CD14-positive monocyte (primary cell): ENCODE measurements around the gene MROH8. TPM values are rescaled to one million over a fixed set of nuclear protein-coding genes. Genes with fewer than 3 reads are reported as not detected.

Experiments
- DNase-seq, 3 donors: peaks; one replicate each; pipeline ENCODE4 v3.0.0-alpha.2; 2011 to 2022
- H2AFZ ChIP-seq: 2 replicates; pipeline ENCODE4 v1.6.0; 2012; ENCODE audit warnings: mild to moderate bottlenecking, low read depth, low read length, inconsistent platforms; ENCODE audit not compliant: insufficient read depth, poor library complexity, severe bottlenecking
- H3K27ac ChIP-seq, 2 donors: 1 replicate in 1 of 2; 2 replicates in 1 of 2; pipeline ENCODE4 v1.5.1; 2012 to 2013; ENCODE audit warnings: low read length in 2 of 2, control low read depth in 1 of 2, inconsistent platforms in 1 of 2, low read depth in 1 of 2, mild to moderate bottlenecking in 1 of 2
- H3K27me3 ChIP-seq, 2 donors: one replicate each; pipeline versions ENCODE4 v1.6.0 to v1.6.1; 2011 to 2013; ENCODE audit warnings: low read length in 2 of 2; ENCODE audit not compliant: control insufficient read depth in 2 of 2, insufficient read depth in 2 of 2
- H3K36me3 ChIP-seq, 2 donors: replicated peaks in 1 of 2; 1 replicate in 1 of 2; 2 replicates in 1 of 2; pipeline versions ENCODE4 v1.5.1 to v1.6.1; 2012 to 2013; ENCODE audit warnings: low read length in 2 of 2, control low read depth in 1 of 2, inconsistent platforms in 1 of 2, mild to moderate bottlenecking in 1 of 2; ENCODE audit not compliant: insufficient read depth in 2 of 2, control insufficient read depth in 1 of 2
- H3K4me1 ChIP-seq, 2 donors: 1 replicate in 1 of 2; 2 replicates in 1 of 2; pipeline versions ENCODE4 v1.5.1 to v1.6.1; 2012 to 2013; ENCODE audit warnings: low read length in 2 of 2, control low read depth in 1 of 2, inconsistent platforms in 1 of 2, mild to moderate bottlenecking in 1 of 2, moderate library complexity in 1 of 2; ENCODE audit not compliant: insufficient read depth in 2 of 2, control insufficient read depth in 1 of 2
- H3K4me2 ChIP-seq: replicated peaks from 2 replicates; pipeline ENCODE3; 2012; ENCODE audit warnings: low read length, moderate library complexity, mild to moderate bottlenecking; ENCODE audit not compliant: poor library complexity, severe bottlenecking; ENCODE audit errors: extremely low read depth
- H3K4me3 ChIP-seq, 3 experiments: fragments of 200-600 bp in 1 of 3; sonication (generic) in 1 of 3; replicated peaks in 1 of 3; 1 replicate in 2 of 3; 2 replicates in 1 of 3; pipeline ENCODE4 v1.5.1; 2011 to 2013; ENCODE audit warnings: low read length in 3 of 3, mild to moderate bottlenecking in 3 of 3, control low read depth in 2 of 3, low read depth in 2 of 3, inconsistent platforms in 1 of 3, moderate library complexity in 1 of 3
- H3K79me2 ChIP-seq: 2 replicates; pipeline ENCODE4 v1.6.0; 2012; ENCODE audit warnings: mild to moderate bottlenecking, control low read depth, inconsistent platforms, low read length, moderate library complexity; ENCODE audit not compliant: insufficient read depth
- H3K9ac ChIP-seq: 2 replicates; pipeline ENCODE4 v1.6.0; 2017; ENCODE audit warnings: low read length, mild to moderate bottlenecking; ENCODE audit not compliant: insufficient read depth, poor library complexity, severe bottlenecking
- H3K9me3 ChIP-seq, 2 donors: replicated peaks in 1 of 2; 1 replicate in 1 of 2; 2 replicates in 1 of 2; pipeline versions ENCODE4 v1.5.1 to v1.6.1; 2012 to 2013; ENCODE audit warnings: low read length in 2 of 2, control low read depth in 1 of 2; ENCODE audit not compliant: control insufficient read depth in 1 of 2, insufficient read depth in 1 of 2
- H4K20me1 ChIP-seq: 2 replicates; pipeline ENCODE4 v1.6.0; 2012; ENCODE audit warnings: mild to moderate bottlenecking, low read length, control low read depth, moderate library complexity; ENCODE audit not compliant: insufficient read depth
- H3K27ac Mint-ChIP-seq, 7 donors: one replicate each; pipeline ENCODE4 v1.8.0; 2020; ENCODE audit warnings: mild to moderate bottlenecking in 7 of 7, mixed read lengths in 7 of 7, moderate library complexity in 6 of 7, inconsistent platforms in 2 of 7
- H3K27me3 Mint-ChIP-seq, 3 donors: one replicate each; pipeline ENCODE4 v1.8.0; 2021 to 2022; ENCODE audit warnings: low read depth in 3 of 3, mild to moderate bottlenecking in 3 of 3, mixed read lengths in 3 of 3, moderate library complexity in 3 of 3, inconsistent platforms in 1 of 3
- H3K36me3 Mint-ChIP-seq, 2 donors: one replicate each; pipeline ENCODE4 v1.8.0; 2020; ENCODE audit warnings: mixed read lengths in 2 of 2, inconsistent platforms in 1 of 2, mild to moderate bottlenecking in 1 of 2
- H3K4me1 Mint-ChIP-seq: one replicate; pipeline ENCODE4 v1.8.0; 2020; ENCODE audit warnings: mild to moderate bottlenecking, mixed read lengths
- H3K4me3 Mint-ChIP-seq, 2 donors: one replicate each; pipeline ENCODE4 v1.8.0; 2020; ENCODE audit warnings: mild to moderate bottlenecking in 2 of 2, mixed read lengths in 2 of 2, moderate library complexity in 1 of 2
- H3K9me3 Mint-ChIP-seq, 7 donors: one replicate each; pipeline ENCODE4 v1.8.0; 2020 to 2022; ENCODE audit warnings: mixed read lengths in 7 of 7, mild to moderate bottlenecking in 6 of 7, moderate library complexity in 6 of 7, inconsistent platforms in 2 of 7
- WGBS: methylation state at CpG from one replicate; pipeline ENCODE4 v1.1.5; 2013; ENCODE audit warnings: missing lambda C conversion rate; ENCODE audit not compliant: insufficient coverage; 5-methylcytosine and 5-hydroxymethylcytosine counted together
- intact Hi-C, 2 donors: fragments of 100-400 bp; cut with micrococcal nuclease; formaldehyde crosslinking; loops; one replicate each; pipeline versions ENCODE4 v1.15.0 to v1.15.1; 2023
- polyA plus RNA-seq, 3 donors: library from polyadenylated mRNA; depleted of rRNA in 1 of 3; unstranded in 2 of 3; stranded (reverse) in 1 of 3; fragments of 300-500 nt in 2 of 3; fragments of >200 nt in 1 of 3; fragmentation: Illumina TruSeq in 2 of 3; gene quantifications; 1 replicate in 2 of 3; 2 replicates in 1 of 3; pipeline ENCODE4 v1.2.3, GENCODE V29; 2012 to 2021
- TF ChIP-seq, protein P1 (sequence below): fragments of 200-600 bp; IDR thresholded peaks from one replicate; pipeline ENCODE4 v1.8.0; 2022; ENCODE audit warnings: antibody characterized with exemption, mild to moderate bottlenecking

MROH8 gene
- polyA plus RNA-seq, 3 donors: 0.08 to 1.0 (median 0.52) TPM

DNA sequence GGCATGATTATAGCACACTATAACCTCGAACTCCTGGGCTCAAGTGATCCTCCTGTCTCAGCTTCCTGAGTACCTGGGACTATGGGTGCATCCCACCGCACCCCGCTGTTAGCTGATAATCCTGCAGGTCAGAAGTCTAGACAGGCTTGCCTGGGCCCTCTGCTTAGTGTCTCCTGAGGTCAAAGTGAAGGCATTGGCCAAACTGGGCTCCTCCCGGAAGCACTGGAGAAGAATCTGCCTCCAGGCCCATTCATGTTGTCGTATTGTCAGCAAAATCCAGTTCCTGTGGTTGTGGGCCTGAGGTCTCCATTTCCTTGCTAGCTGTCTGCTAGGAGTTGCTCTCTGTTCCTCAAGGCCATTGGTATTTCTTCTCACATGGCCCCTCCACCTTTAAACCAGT lies 6.3 kb upstream of the MROH8 start:
- WGBS: 74% methylated on average over 5 of the region's 5 CpGs
- Histone ChIP-seq H3K27me3 (no peaks in the 10 kb centered on the region), H3K4me1 (peaks cover under 1 to 6% of the 10 kb centered on the region in 2 donors), H3K79me2 (peaks cover 96% of the 10 kb centered on the region), H3K4me2 (no peak overlapping the region), H4K20me1 (peaks cover 76% of the 10 kb centered on the region), H3K27ac (peak overlapping the region in 1 of 2 donors; percentile 53), H3K4me3 (no peak overlapping the region), H3K36me3 (peaks cover 56 to 79% of the 10 kb centered on the region in 2 donors), H3K9ac (no peak overlapping the region), H2AFZ (no peak overlapping the region), H3K9me3 (no peaks in the 10 kb centered on the region)
- H3K27me3 Mint-ChIP-seq: no peaks in the 10 kb centered on the region
- H3K4me1 Mint-ChIP-seq: peaks cover 13% of the 10 kb centered on the region
- H3K9me3 Mint-ChIP-seq: peaks cover 0 to 2% (median 0%) of the 10 kb centered on the region in 7 donors
- peak overlapping the region in 3 of 7 donors; percentile 52 to 74 (median 60) for H3K27ac Mint-ChIP-seq
- no peak overlapping the region for H3K4me3 Mint-ChIP-seq
- intact Hi-C loops: no loop called here
- TF ChIP-seq, protein P1, sequence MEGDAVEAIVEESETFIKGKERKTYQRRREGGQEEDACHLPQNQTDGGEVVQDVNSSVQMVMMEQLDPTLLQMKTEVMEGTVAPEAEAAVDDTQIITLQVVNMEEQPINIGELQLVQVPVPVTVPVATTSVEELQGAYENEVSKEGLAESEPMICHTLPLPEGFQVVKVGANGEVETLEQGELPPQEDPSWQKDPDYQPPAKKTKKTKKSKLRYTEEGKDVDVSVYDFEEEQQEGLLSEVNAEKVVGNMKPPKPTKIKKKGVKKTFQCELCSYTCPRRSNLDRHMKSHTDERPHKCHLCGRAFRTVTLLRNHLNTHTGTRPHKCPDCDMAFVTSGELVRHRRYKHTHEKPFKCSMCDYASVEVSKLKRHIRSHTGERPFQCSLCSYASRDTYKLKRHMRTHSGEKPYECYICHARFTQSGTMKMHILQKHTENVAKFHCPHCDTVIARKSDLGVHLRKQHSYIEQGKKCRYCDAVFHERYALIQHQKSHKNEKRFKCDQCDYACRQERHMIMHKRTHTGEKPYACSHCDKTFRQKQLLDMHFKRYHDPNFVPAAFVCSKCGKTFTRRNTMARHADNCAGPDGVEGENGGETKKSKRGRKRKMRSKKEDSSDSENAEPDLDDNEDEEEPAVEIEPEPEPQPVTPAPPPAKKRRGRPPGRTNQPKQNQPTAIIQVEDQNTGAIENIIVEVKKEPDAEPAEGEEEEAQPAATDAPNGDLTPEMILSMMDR: no peak
- H3K36me3 Mint-ChIP-seq: peaks cover 64 to 83% of the 10 kb centered on the region in 2 donors
- DNase-seq: no peak

DNA sequence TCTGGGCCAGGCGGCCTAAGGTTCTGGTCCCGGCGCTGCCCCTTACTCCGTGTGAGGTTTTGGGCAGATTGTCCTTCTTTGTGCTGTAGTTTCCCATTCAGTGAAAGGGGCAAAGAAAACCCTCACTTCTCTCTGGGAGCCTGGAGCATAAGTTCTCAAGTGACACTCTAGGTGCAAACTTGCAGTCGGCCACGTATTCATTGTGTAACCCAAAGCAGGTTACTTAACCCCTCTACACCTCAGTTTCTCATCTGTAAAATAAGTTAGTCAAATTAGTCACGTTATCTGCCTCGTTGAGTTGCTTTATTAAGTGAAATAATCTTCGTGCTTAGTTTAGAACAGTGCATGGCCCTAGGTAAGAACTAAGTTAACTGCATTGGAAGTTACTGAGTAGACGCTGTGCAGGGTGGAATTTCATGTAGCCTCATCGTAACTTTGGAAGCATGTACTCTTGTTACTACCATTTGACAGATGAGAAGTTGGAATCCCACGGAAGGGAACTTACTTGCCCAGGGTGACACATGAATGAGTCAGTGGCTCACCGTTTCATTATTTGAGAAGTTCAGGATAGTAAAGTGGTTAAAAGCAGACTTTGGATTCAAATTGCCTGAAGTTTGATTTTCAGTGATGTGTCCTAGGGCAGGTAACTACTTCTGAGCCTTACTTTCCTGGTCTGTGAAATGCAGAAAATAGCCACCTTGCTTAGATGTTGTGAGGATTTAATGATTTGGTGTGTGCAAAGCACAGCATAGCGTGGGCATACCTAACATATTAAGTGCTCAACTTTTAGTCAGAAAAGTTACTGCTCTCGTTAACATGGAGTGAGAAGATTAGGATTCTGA lies 556 bp upstream of the MROH8 start:
- Histone ChIP-seq H3K4me2 (peak overlapping the region; percentile 95), H3K79me2 (peaks cover 70% of the 10 kb centered on the region), H2AFZ (peak overlapping the region; percentile 84), H3K9me3 (no peaks in the 10 kb centered on the region), H3K27ac (peak overlapping the region; percentile 97), H3K4me1 (peaks cover 17 to 30% of the 10 kb centered on the region in 2 donors), H3K36me3 (peaks cover 18 to 27% of the 10 kb centered on the region in 2 donors), H3K27me3 (no peaks in the 10 kb centered on the region), H3K4me3 (peak overlapping the region; percentile 58 to 99 (median 88)), H4K20me1 (peaks cover 48% of the 10 kb centered on the region), H3K9ac (peak overlapping the region; percentile 99)
- TF ChIP-seq, protein P1: no peak
- Mint-ChIP-seq H3K27me3 (no peaks in the 10 kb centered on the region), H3K36me3 (peaks cover 24 to 37% of the 10 kb centered on the region in 2 donors), H3K9me3 (peaks cover 0 to 1% (median 0%) of the 10 kb centered on the region in 7 donors), H3K4me1 (peaks cover 25% of the 10 kb centered on the region), H3K27ac (peak overlapping the region; percentile 97 to 100 (median 99)), H3K4me3 (peak overlapping the region; percentile 96 to 97)
- DNase-seq: peak; percentile 55 to 86 (median 67)
- intact Hi-C loops: loop anchor here in 1 of 2 donors (2.0 to 10.0 kb wide), 2 partner anchors 43 to 85 kb away; partner anchors contain the start of gene RBL1
- 1% methylated on average over 11 of the region's 15 CpGs for WGBS
